ENCODE results near the gene FABP7.

FABP7 gene

GRCh38 chr6:122779667-122780066 lies at the start of gene FABP7:
Gene FABP7 (plus strand): TSS chr6:122779716. CDS start chr6:122779795, 79 bp downstream.
- H3K4me1 ChIP-seq (ENCODE audit: control insufficient read depth in 5 of 5, insufficient read depth in 5 of 5, low read length in 5 of 5): no peaks in the 10 kb centered on the region
- no peak within 1 kb of the TSS for H3K9ac ChIP-seq (ENCODE audit: low read length in 5 of 5)
- H3K36me3 ChIP-seq (ENCODE audit: control insufficient read depth in 5 of 5, insufficient read depth in 5 of 5, low read length in 5 of 5): no peaks in the 10 kb centered on the region
- no peaks in the 10 kb centered on the region for H3K9me3 ChIP-seq (ENCODE audit: control insufficient read depth in 5 of 5, low read length in 5 of 5)
- no peak within 1 kb of the TSS for H3K4me3 ChIP-seq (ENCODE audit: low read depth in 1 of 5, low read length in 5 of 5)
- H3K27ac ChIP-seq (ENCODE audit: low read depth, low read length): no peak within 1 kb of the TSS
- H3K27me3 ChIP-seq (ENCODE audit: control insufficient read depth in 5 of 5, insufficient read depth in 4 of 5, low read length in 5 of 5): peaks cover 0 to 5% (median 0%) of the 10 kb centered on the region in 5 donors

- Histone ChIP-seq H3K9me3 (ENCODE audit: control insufficient read depth in 5 of 5, low read length in 5 of 5) (no peaks in the 10 kb centered on the region), H3K4me3 (ENCODE audit: low read depth in 1 of 5, low read length in 5 of 5) (no peak overlapping the region), H3K36me3 (ENCODE audit: control insufficient read depth in 5 of 5, insufficient read depth in 5 of 5, low read length in 5 of 5) (no peaks in the 10 kb centered on the region), H3K27ac (ENCODE audit: low read depth, low read length) (no peak overlapping the region), H3K27me3 (ENCODE audit: control insufficient read depth in 5 of 5, insufficient read depth in 4 of 5, low read length in 5 of 5) (peaks cover 0 to 4% (median 0%) of the 10 kb centered on the region in 5 donors), H3K9ac (ENCODE audit: low read length in 5 of 5) (no peak overlapping the region), H3K4me1 (ENCODE audit: control insufficient read depth in 5 of 5, insufficient read depth in 5 of 5, low read length in 5 of 5) (no peaks in the 10 kb centered on the region)
Observed at GRCh38 chr6:122730334-122730733, 49.2 kb upstream of the FABP7 start.

- no peaks in the 10 kb centered on the region for H3K9me3 ChIP-seq (ENCODE audit: control insufficient read depth in 5 of 5, low read length in 5 of 5)
- no peak overlapping the region for H3K27ac ChIP-seq (ENCODE audit: low read depth, low read length)
- H3K4me3 ChIP-seq (ENCODE audit: low read depth in 1 of 5, low read length in 5 of 5): no peak overlapping the region
- H3K36me3 ChIP-seq (ENCODE audit: control insufficient read depth in 5 of 5, insufficient read depth in 5 of 5, low read length in 5 of 5): no peaks in the 10 kb centered on the region
- H3K9ac ChIP-seq (ENCODE audit: low read length in 5 of 5): no peak overlapping the region
- H3K27me3 ChIP-seq (ENCODE audit: control insufficient read depth in 5 of 5, insufficient read depth in 4 of 5, low read length in 5 of 5): peaks cover 0 to 4% (median 0%) of the 10 kb centered on the region in 5 donors
- H3K4me1 ChIP-seq (ENCODE audit: control insufficient read depth in 5 of 5, insufficient read depth in 5 of 5, low read length in 5 of 5): no peaks in the 10 kb centered on the region
Observed at GRCh38 chr6:122730775-122731386, 48.6 kb upstream of the FABP7 start.

DNA sequence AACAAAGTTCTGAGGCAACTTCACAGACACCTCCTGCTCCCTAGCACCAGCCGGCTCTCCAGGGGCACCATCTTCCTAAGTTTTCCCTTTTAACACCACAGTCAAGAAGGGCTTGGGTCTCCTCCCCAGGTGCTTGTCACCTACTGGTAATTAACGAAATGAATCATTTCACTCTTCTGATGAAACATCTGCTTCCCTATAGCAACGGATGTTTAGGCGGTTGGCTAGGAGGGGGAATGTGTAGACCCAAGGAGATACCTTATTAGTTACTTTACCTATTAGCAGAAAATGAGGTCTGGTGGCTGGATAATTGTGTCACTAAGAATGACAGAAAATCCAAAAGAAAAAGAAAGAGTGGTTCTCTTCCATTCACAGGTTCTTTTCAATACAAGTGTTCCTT lies 46.3 kb upstream of the FABP7 start:
- Histone ChIP-seq H3K4me3 (ENCODE audit: low read depth in 1 of 5, low read length in 5 of 5) (no peak overlapping the region), H3K9me3 (ENCODE audit: control insufficient read depth in 5 of 5, low read length in 5 of 5) (no peaks in the 10 kb centered on the region), H3K9ac (ENCODE audit: low read length in 5 of 5) (no peak overlapping the region), H3K27me3 (ENCODE audit: control insufficient read depth in 5 of 5, insufficient read depth in 4 of 5, low read length in 5 of 5) (peaks cover 0 to 4% (median 0%) of the 10 kb centered on the region in 5 donors), H3K27ac (ENCODE audit: low read depth, low read length) (no peak overlapping the region), H3K36me3 (ENCODE audit: control insufficient read depth in 5 of 5, insufficient read depth in 5 of 5, low read length in 5 of 5) (no peaks in the 10 kb centered on the region), H3K4me1 (ENCODE audit: control insufficient read depth in 5 of 5, insufficient read depth in 5 of 5, low read length in 5 of 5) (no peaks in the 10 kb centered on the region)

- no peaks in the 10 kb centered on the region for H3K36me3 ChIP-seq (ENCODE audit: control insufficient read depth in 5 of 5, insufficient read depth in 5 of 5, low read length in 5 of 5)
- peaks cover 0 to 4% (median 0%) of the 10 kb centered on the region in 5 donors for H3K27me3 ChIP-seq (ENCODE audit: control insufficient read depth in 5 of 5, insufficient read depth in 4 of 5, low read length in 5 of 5)
- no peaks in the 10 kb centered on the region for H3K9me3 ChIP-seq (ENCODE audit: control insufficient read depth in 5 of 5, low read length in 5 of 5)
- no peak overlapping the region for H3K27ac ChIP-seq (ENCODE audit: low read depth, low read length)
- no peak overlapping the region for H3K4me3 ChIP-seq (ENCODE audit: low read depth in 1 of 5, low read length in 5 of 5)
- H3K4me1 ChIP-seq (ENCODE audit: control insufficient read depth in 5 of 5, insufficient read depth in 5 of 5, low read length in 5 of 5): no peaks in the 10 kb centered on the region
- H3K9ac ChIP-seq (ENCODE audit: low read length in 5 of 5): no peak overlapping the region
Observed at GRCh38 chr6:122734529-122735395, 44.8 kb upstream of the FABP7 start.

- Histone ChIP-seq H3K27ac (ENCODE audit: low read depth, low read length) (no peak overlapping the region), H3K9ac (ENCODE audit: low read length in 5 of 5) (no peak overlapping the region), H3K4me3 (ENCODE audit: low read depth in 1 of 5, low read length in 5 of 5) (no peak overlapping the region), H3K9me3 (ENCODE audit: control insufficient read depth in 5 of 5, low read length in 5 of 5) (no peaks in the 10 kb centered on the region), H3K4me1 (ENCODE audit: control insufficient read depth in 5 of 5, insufficient read depth in 5 of 5, low read length in 5 of 5) (no peaks in the 10 kb centered on the region), H3K27me3 (ENCODE audit: control insufficient read depth in 5 of 5, insufficient read depth in 4 of 5, low read length in 5 of 5) (peaks cover 0 to 4% (median 0%) of the 10 kb centered on the region in 5 donors), H3K36me3 (ENCODE audit: control insufficient read depth in 5 of 5, insufficient read depth in 5 of 5, low read length in 5 of 5) (no peaks in the 10 kb centered on the region)
Observed at GRCh38 chr6:122735582-122735981, 43.9 kb upstream of the FABP7 start.

DNA sequence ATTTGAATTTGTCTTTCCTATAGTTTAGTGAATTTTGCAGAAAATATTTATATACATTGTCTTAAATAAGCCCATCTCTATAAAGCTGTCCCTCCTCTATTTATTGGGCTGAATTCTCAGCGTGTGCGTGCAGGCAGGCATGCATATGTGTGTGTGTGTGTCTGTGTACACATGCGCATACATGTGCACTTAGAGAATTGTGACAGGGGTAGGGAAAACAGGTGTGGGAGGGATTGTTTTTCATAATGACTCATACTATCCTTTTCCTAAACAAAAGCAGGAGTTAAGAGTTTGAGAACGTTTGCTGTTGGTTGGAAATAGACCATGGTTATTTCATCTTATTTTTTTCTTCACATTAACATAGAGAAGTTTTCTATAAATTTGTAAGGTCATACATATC lies 43.4 kb upstream of the FABP7 start:
- Histone ChIP-seq H3K27ac (ENCODE audit: low read depth, low read length) (no peak overlapping the region), H3K27me3 (ENCODE audit: control insufficient read depth in 5 of 5, insufficient read depth in 4 of 5, low read length in 5 of 5) (peaks cover 0 to 4% (median 0%) of the 10 kb centered on the region in 5 donors), H3K4me3 (ENCODE audit: low read depth in 1 of 5, low read length in 5 of 5) (no peak overlapping the region), H3K36me3 (ENCODE audit: control insufficient read depth in 5 of 5, insufficient read depth in 5 of 5, low read length in 5 of 5) (no peaks in the 10 kb centered on the region), H3K9ac (ENCODE audit: low read length in 5 of 5) (no peak overlapping the region), H3K9me3 (ENCODE audit: control insufficient read depth in 5 of 5, low read length in 5 of 5) (no peaks in the 10 kb centered on the region), H3K4me1 (ENCODE audit: control insufficient read depth in 5 of 5, insufficient read depth in 5 of 5, low read length in 5 of 5) (no peaks in the 10 kb centered on the region)

DNA sequence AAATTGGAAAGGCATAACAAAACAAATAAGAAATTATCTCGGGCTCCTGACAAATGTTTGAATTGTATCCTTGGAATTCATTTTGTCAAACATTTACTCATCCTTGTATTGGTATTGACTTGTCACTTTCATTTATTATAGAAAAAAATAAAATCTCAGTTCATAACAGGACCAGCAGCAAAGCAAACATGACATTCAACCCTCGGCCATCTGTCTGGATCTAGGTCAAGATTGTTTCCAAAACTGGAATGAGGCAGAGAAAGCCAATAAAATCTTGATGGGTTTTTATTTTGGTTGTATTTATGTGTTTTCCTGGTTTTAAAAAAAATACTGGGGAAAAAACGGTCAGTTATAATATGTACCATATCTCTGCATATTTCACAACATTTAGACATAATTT lies 42.9 kb upstream of the FABP7 start:
- H3K4me1 ChIP-seq (ENCODE audit: control insufficient read depth in 5 of 5, insufficient read depth in 5 of 5, low read length in 5 of 5): no peaks in the 10 kb centered on the region
- H3K4me3 ChIP-seq (ENCODE audit: low read depth in 1 of 5, low read length in 5 of 5): no peak overlapping the region
- no peak overlapping the region for H3K27ac ChIP-seq (ENCODE audit: low read depth, low read length)
- H3K9ac ChIP-seq (ENCODE audit: low read length in 5 of 5): no peak overlapping the region
- peaks cover 0 to 4% (median 0%) of the 10 kb centered on the region in 5 donors for H3K27me3 ChIP-seq (ENCODE audit: control insufficient read depth in 5 of 5, insufficient read depth in 4 of 5, low read length in 5 of 5)
- no peaks in the 10 kb centered on the region for H3K9me3 ChIP-seq (ENCODE audit: control insufficient read depth in 5 of 5, low read length in 5 of 5)
- H3K36me3 ChIP-seq (ENCODE audit: control insufficient read depth in 5 of 5, insufficient read depth in 5 of 5, low read length in 5 of 5): no peaks in the 10 kb centered on the region

DNA sequence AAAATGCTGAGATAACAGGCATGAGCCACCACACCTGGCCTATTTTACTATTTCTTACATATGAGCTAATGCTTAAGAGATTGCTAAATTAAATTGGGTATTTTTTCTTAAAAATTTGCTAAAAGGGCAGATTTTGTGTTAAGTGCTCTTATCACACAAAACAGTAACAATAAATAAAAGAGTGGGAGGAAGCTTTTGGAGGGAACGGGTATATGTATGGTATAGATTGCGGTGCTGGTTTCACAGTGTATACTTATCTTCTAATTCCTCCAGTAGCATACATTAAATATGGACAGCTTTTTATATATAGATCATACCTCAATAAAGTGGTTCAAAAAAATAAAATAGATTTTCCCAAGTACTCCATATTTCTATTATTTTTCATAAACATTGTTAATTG lies 39.4 kb upstream of the FABP7 start:
- H3K27ac ChIP-seq (ENCODE audit: low read depth, low read length): no peak overlapping the region
- H3K36me3 ChIP-seq (ENCODE audit: control insufficient read depth in 5 of 5, insufficient read depth in 5 of 5, low read length in 5 of 5): no peaks in the 10 kb centered on the region
- no peaks in the 10 kb centered on the region for H3K4me1 ChIP-seq (ENCODE audit: control insufficient read depth in 5 of 5, insufficient read depth in 5 of 5, low read length in 5 of 5)
- H3K4me3 ChIP-seq (ENCODE audit: low read depth in 1 of 5, low read length in 5 of 5): no peak overlapping the region
- no peak overlapping the region for H3K9ac ChIP-seq (ENCODE audit: low read length in 5 of 5)
- no peaks in the 10 kb centered on the region for H3K27me3 ChIP-seq (ENCODE audit: control insufficient read depth in 5 of 5, insufficient read depth in 4 of 5, low read length in 5 of 5)
- no peaks in the 10 kb centered on the region for H3K9me3 ChIP-seq (ENCODE audit: control insufficient read depth in 5 of 5, low read length in 5 of 5)

- H3K27me3 ChIP-seq (ENCODE audit: control insufficient read depth in 5 of 5, insufficient read depth in 4 of 5, low read length in 5 of 5): no peaks in the 10 kb centered on the region
- no peaks in the 10 kb centered on the region for H3K4me1 ChIP-seq (ENCODE audit: control insufficient read depth in 5 of 5, insufficient read depth in 5 of 5, low read length in 5 of 5)
- no peaks in the 10 kb centered on the region for H3K9me3 ChIP-seq (ENCODE audit: control insufficient read depth in 5 of 5, low read length in 5 of 5)
- no peak overlapping the region for H3K4me3 ChIP-seq (ENCODE audit: low read depth in 1 of 5, low read length in 5 of 5)
- no peaks in the 10 kb centered on the region for H3K36me3 ChIP-seq (ENCODE audit: control insufficient read depth in 5 of 5, insufficient read depth in 5 of 5, low read length in 5 of 5)
- H3K27ac ChIP-seq (ENCODE audit: low read depth, low read length): no peak overlapping the region
- H3K9ac ChIP-seq (ENCODE audit: low read length in 5 of 5): no peak overlapping the region
Observed at GRCh38 chr6:122740936-122741335, 38.6 kb upstream of the FABP7 start.

All from subcutaneous abdominal adipose tissue (tissue), 5 donors.